GM12878 (cell line): ENCODE data around the gene THRB. TPM values are rescaled to one million over a fixed set of nuclear protein-coding genes. Genes with fewer than 3 reads are reported as not detected.

Experiments
- DPF2 ChIP-seq: fragments of 450-650 bp; IDR thresholded peaks from 2 replicates; pipeline ENCODE4 v1.6.1; 2017; ENCODE audit warnings: mild to moderate bottlenecking
- GABPA ChIP-seq: IDR thresholded peaks from 2 replicates; pipeline ENCODE4 v1.6.1; 2014; ENCODE audit warnings: antibody characterized with exemption, low read depth, mild to moderate bottlenecking, inconsistent platforms
- IKZF2 ChIP-seq, 2 experiments: fragments of 450-650 bp; IDR thresholded peaks; 2 replicates each; pipeline ENCODE4 v1.6.1; 2017; ENCODE audit warnings: mild to moderate bottlenecking in 2 of 2, moderate library complexity in 2 of 2
- IRF3 ChIP-seq: fragments of 450-650 bp; IDR thresholded peaks from 2 replicates; pipeline ENCODE4 v1.6.1; 2014; ENCODE audit warnings: mild to moderate bottlenecking
- NR2F1 ChIP-seq: fragments of 450-650 bp; conservative IDR thresholded peaks from 2 replicates; pipeline ENCODE4 v1.6.1; 2017; ENCODE audit warnings: mild to moderate bottlenecking
- PBX3 ChIP-seq: IDR thresholded peaks from 2 replicates; pipeline ENCODE4 v1.6.1; 2011; ENCODE audit warnings: mild to moderate bottlenecking, low read depth, low read length, moderate library complexity; ENCODE audit not compliant: insufficient replicate concordance
- RAD21 ChIP-seq: IDR thresholded peaks from 2 replicates; pipeline ENCODE4 v1.6.1; 2011; ENCODE audit warnings: mild to moderate bottlenecking, low read depth, low read length, moderate library complexity; ENCODE audit not compliant: insufficient read depth
- RBBP5 ChIP-seq: fragments of 200-600 bp; sonication (generic); conservative IDR thresholded peaks from 2 replicates; pipeline ENCODE4 v1.6.1; 2016
- SMAD5 ChIP-seq: IDR thresholded peaks from 2 replicates; pipeline ENCODE4 v1.6.1; 2016; ENCODE audit warnings: antibody characterized with exemption, low read depth
- SRF ChIP-seq, 2 experiments: IDR thresholded peaks; 2 replicates each; pipeline ENCODE4 v1.6.1; 2011; ENCODE audit warnings: low read depth in 2 of 2, low read length in 2 of 2, mild to moderate bottlenecking in 1 of 2, moderate library complexity in 1 of 2
- TCF3 ChIP-seq: IDR thresholded peaks from 2 replicates; pipeline ENCODE4 v1.6.1; 2012; ENCODE audit warnings: low read depth, mild to moderate bottlenecking, low read length, borderline replicate concordance; ENCODE audit not compliant: insufficient read depth
- ZBTB33 ChIP-seq: fragments of 450-650 bp; IDR thresholded peaks from 2 replicates; pipeline ENCODE4 v1.6.1; 2017; ENCODE audit warnings: mild to moderate bottlenecking
- ZBTB4 ChIP-seq: fragments of 450-650 bp; formaldehyde crosslinking; IDR thresholded peaks from 2 replicates; pipeline ENCODE4 v1.4.0; 2022; ENCODE audit warnings: mild to moderate bottlenecking, moderate library complexity
- ZBTB40 ChIP-seq: fragments of 450-650 bp; IDR thresholded peaks from 2 replicates; pipeline ENCODE4 v1.6.1; 2016; ENCODE audit warnings: mild to moderate bottlenecking, moderate library complexity, borderline replicate concordance
- polyA plus RNA-seq, 11 experiments: library from polyadenylated mRNA; depleted of rRNA in 4 of 11; unstranded in 6 of 11; stranded (reverse) in 5 of 11; fragments of >200 nt; fragmentation: Nextera tagmentation in 4 of 11; fragmentation: Illumina TruSeq in 1 of 11; extraction: Ambion mirVana in 4 of 11; extraction: Trizol in 1 of 11; gene quantifications; 1 replicate in 1 of 11; 2 replicates in 10 of 11; pipeline versions ENCODE4 v1.2.1 to v1.2.3, GENCODE V29; 2011 to 2016; ENCODE audit warnings: inconsistent platforms in 2 of 11, missing spikeins in 2 of 11, low read depth in 1 of 11
- total RNA-seq, 4 experiments: library from RNA; depleted of rRNA in 3 of 4; stranded (reverse); fragments of >200 nt in 3 of 4; fragmentation: Illumina TruSeq in 1 of 4; extraction: Trizol in 1 of 4; gene quantifications; 2 replicates each; pipeline versions ENCODE4 v1.2.1 to v1.2.3, GENCODE V29; 2013 to 2021

Gene THRB
- total and polyA plus RNA-seq, 10 of the 15 experiments (the other 5 are each of a cell fraction or from before 2014, with no cell fraction given): 0.05 TPM; not detected in 9

- TF ChIP-seq PBX3 (no peak), ZBTB33 (no peak), TCF3 (no peak), RBBP5 (no peak), RAD21 (no peak), GABPA (no peak), ZBTB40 (no peak), DPF2 (no peak), SRF (IDR thresholded peaks at IDR 0.05; ENCODE audit: low read depth in 2 of 2, low read length in 2 of 2) (no peak), IRF3 (no peak), NR2F1 (no peak), SMAD5 (no peak), ZBTB4 (CRISPR knock-in tag) (no peak), IKZF2 (IDR thresholded peaks at IDR 0.05) (no peak)
Measured at GRCh38 chr3:24338409-24339130, 156.1 kb downstream of the THRB start (continued).
